GM21423 (cell line): ENCODE measurements around the gene PPP4R4.
"Not testable (repeated sequence)": the region's sequence is repeated elsewhere in the genome, so short reads cannot be mapped to it uniquely, and the experiment has no call there.

Experiments used
- ATAC-seq: cut with Tn5 transposase; IDR thresholded peaks from one replicate; pipeline ENCODE4 v1.9.1; 2021; ENCODE audit warnings: mild to moderate bottlenecking, moderate library complexity; ENCODE audit not compliant: unreplicated experiment

PPP4R4 gene

GRCh38 chr14:94264195-94264594, 90.1 kb downstream of the PPP4R4 start:
- not testable (repeated sequence) for ATAC-seq

DNA sequence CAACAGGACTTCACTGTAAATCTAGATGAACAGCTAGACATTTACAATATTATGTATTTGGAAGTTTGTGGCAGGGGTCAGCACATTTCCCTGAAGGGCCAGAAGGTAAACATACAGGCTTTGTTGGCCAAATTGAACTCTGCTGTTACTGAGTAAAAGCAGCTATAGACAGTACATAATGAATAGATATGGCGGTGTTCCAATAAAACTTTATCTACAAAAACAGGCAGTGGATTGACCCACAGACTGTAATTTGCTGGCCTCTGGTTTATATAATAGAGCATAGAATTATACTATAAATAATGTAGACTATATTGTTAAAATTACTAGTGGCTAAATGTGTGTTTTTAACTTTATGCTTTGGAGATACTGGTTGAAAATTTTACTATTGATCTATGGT, 93.2 kb downstream of the PPP4R4 start:
- ATAC-seq, result no peak

- not testable (repeated sequence) for ATAC-seq
These were observed 94.5 kb downstream of the PPP4R4 start for GRCh38 chr14:94268582-94268981.

DNA sequence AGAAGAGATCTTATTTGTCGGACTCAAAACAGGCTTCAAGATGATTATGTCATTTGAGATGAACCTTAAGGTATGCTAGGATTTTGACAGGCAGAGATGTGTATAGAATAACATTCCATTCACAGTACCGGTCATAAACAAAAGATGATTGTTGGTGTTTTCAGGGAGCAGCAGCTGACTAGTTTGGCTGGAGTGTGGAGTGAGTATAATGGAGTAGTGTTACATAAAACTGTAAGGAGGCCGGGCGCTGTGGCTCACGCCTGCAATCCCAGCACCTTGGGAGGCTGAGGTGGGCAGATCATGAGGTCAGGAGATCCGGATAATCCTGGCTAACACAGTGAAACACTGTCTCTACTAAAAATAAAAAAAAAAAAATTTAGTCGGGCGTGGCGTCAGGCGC, 95.0 kb downstream of the PPP4R4 start:
- no peak for ATAC-seq

DNA sequence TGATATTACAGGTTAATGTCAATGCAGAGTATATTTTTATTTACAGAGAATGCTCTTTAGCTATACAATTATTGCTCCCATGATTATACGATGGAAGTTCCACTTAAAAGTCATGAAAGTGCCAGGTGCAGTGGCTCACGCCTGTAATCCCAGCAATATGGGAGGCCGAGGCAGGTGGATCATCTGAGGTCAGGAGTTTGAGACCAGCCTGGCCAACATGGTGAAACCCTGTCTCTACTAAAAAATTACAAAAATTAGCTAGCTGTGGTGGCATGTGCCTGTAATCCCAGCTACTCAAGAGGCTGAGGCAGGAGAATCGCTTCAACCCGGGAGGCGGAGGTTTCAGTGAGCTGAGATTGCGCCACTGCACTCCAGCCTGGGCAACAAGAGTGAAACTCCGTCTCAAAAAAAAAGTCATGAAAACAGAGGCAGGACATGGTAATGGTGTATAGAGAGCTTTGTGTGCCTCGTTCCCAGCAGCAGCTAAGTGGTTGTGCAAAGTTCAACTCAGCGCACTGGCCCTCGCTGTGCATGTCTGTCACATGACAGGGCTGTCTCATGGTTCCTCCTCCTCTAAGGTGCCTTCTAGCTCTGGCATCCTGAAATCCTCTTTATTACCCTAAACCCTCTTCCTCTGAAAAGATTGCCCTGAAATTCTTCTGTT, 102.9 kb downstream of the PPP4R4 start:
- ATAC-seq, result not testable (repeated sequence)

DNA sequence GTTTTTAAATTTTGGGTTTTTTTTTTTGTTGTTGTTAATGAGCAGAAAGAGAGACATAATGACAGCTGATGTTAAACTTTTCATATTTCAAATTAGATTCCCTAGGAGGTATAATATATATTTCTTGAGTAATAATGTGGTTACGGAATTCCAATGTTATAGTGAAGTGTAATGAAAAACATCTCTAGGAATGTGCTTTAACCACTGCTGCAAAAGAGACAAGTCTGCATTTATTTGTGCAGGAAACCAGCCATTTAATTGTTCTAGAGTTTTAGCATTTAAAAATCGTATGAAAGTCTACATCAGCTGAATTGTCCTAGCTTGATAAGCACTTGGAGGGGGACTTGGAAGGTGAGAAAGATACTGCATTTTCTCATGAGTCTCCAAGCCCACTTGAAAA, 104.6 kb downstream of the PPP4R4 start:
- no peak for ATAC-seq

GRCh38 chr14:94282991-94283723, 109.0 kb downstream of the PPP4R4 start:
- no peak for ATAC-seq

- no peak for ATAC-seq
These were observed 110.1 kb downstream of the PPP4R4 start for GRCh38 chr14:94284221-94284620.

DNA sequence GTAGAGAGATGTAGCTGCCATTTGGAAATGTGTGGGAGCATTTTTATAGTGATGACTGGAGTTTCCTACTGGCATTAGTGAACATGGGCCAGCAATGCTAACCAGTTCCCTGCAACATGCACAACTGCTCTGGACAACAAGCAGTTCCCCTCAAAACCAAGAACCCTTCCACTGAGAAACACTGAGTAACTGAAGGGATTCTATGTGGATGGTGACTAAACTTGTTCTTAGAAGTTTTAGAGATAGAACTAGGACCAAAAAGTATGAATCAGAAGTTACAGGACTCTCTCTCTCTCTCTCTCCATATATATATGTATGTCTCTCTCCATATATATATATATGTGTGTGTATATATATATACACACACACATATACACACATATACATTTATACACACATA, 111.0 kb downstream of the PPP4R4 start:
- no peak for ATAC-seq

GRCh38 chr14:94288610-94289465, 114.7 kb downstream of the PPP4R4 start:
- ATAC-seq, result no peak

DNA sequence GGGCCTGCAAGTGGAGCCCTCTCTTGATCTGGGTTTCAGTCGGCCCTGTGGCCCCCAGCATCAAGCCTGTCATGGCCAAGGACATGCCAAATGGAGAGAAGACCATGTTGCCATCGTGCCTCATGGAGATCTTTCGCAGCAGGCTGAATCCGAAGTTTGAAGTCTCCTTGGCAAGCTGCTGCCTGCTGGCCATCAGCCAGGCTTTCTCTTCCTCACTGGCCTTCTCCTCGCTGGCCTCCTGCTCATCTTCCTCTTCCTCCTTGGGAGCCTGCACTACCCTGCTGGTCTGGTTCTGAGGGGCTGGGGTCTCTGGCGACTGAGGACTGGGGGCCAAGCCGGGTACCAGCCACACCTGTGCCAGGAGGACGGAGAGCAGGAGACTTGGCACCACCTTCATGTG, 116.1 kb downstream of the PPP4R4 start:
- ATAC-seq, result no peak

- no peak for ATAC-seq
These were observed 117.2 kb downstream of the PPP4R4 start for GRCh38 chr14:94291159-94291905.

DNA sequence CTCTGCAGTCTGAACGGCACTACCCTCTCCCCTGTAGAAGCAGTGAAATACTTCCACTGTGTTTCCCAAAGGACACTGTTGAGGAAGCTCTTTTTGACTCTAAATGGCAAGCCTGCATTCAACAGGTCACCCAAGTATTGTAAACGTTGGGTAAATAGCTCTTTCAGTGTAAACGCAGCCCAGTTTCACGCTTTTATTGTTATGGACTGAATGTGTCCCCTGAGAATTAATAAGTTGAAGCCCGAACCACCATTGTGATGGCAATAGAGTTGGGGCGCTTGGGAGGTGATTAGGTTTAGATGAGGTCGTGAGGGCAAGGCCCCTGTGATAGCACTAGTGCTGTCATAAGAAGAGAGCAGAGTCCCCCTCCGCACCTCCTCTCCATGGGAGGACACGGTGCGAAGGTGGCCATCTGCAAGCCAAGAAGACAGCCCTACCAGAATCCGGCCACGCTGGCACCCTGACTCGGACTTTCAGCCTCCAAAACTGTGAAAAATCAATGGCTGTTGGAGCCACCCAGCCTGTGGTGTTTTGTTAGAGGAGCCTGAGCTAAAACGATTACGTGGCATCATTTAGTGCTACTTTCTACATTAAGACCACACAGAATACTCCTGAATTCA, 117.9 kb downstream of the PPP4R4 start:
- no peak for ATAC-seq

GRCh38 chr14:94292526-94292871, 118.4 kb downstream of the PPP4R4 start:
- no peak for ATAC-seq

DNA sequence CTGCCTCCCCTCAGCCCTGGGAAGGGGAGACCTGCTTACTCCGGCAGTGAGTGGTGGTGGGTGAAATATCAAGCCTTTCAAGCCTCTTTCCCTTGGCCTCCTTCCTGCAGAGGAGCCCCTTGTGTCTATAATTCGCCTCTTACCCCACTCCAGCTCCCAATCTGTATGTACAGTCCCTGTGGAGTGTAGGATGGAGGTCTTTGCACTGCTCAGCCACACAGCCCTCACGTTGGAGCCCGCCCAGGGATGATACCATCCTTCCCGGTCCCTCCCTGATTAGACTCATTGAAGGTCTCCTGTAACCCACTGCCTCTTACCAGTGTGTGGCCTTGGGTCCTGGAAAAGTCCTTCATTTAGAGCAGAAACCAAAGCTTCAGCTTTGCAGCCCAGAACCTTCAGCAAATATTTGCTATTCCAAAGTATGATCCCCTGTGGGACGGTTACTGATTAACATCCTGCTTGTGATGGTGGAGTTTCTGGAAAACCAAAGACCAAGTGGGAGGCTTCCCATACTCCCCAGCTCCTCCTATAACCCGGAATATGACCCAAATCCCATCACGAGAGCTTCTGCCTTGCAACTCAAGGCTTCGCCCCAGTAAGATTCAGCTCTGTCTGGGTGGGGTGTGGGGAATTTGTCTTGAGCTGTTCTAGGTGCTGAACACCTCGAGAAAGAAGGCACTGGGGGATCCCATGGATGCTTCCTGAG, 118.9 kb downstream of the PPP4R4 start, which contains the start of gene SERPINA10:
SERPINA10 (minus strand) TSS at position 397 of the 706 bp plus-strand sequence. CDS start 2,675 bp downstream, outside the sequence.
- ATAC-seq, result no peak

GRCh38 chr14:94293578-94293924, 119.4 kb downstream of the PPP4R4 start:
- ATAC-seq, result no peak

- ATAC-seq, result no peak
These were observed 121.4 kb downstream of the PPP4R4 start for GRCh38 chr14:94295360-94296180.

- not testable (repeated sequence) for ATAC-seq
These were observed 122.0 kb downstream of the PPP4R4 start for GRCh38 chr14:94296181-94296545.

- ATAC-seq, result no peak
These were observed 124.0 kb downstream of the PPP4R4 start for GRCh38 chr14:94298130-94298529.
